ENCODE results near the gene SERTAD2.

DNA sequence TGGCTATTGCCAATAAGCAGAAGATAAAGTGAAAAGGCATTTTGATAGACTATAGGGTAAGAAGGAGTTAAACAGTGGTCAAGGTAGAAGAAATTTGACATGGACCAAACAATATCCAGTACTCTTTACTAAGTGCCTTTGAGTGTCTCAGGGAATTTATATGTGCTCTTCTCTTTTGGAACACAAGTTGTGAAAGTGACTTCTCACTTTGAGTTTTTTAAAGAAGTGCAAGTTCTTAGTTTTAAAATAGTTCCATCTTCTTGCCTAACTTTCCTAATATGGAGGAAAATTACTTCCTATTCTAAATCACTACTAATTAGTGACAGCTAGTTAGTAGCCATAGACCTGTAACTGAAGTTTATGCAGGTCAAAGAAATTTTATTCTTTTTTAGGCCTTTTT is 66.2 kb downstream of the SERTAD2 start:
- TF ChIP-seq, protein P1, sequence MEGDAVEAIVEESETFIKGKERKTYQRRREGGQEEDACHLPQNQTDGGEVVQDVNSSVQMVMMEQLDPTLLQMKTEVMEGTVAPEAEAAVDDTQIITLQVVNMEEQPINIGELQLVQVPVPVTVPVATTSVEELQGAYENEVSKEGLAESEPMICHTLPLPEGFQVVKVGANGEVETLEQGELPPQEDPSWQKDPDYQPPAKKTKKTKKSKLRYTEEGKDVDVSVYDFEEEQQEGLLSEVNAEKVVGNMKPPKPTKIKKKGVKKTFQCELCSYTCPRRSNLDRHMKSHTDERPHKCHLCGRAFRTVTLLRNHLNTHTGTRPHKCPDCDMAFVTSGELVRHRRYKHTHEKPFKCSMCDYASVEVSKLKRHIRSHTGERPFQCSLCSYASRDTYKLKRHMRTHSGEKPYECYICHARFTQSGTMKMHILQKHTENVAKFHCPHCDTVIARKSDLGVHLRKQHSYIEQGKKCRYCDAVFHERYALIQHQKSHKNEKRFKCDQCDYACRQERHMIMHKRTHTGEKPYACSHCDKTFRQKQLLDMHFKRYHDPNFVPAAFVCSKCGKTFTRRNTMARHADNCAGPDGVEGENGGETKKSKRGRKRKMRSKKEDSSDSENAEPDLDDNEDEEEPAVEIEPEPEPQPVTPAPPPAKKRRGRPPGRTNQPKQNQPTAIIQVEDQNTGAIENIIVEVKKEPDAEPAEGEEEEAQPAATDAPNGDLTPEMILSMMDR (IDR thresholded peaks at IDR 0.05), result no peak
- TF ChIP-seq POLR2A (IDR thresholded peaks at IDR 0.05), result no peak

Data from thyroid gland (tissue), 4 donors.